Endothelial cell of umbilical vein (primary cell): ENCODE results near the gene ADAMTSL2.

Source experiments
- CTCF ChIP-seq, 2 donors: IDR thresholded peaks; 1 replicate in 1 of 2; 2 replicates in 1 of 2; pipeline ENCODE4 v1.5.1; 2011; ENCODE audit warnings: low read length in 2 of 2, mild to moderate bottlenecking in 2 of 2, moderate library complexity in 2 of 2, control low read depth in 1 of 2, inconsistent platforms in 1 of 2, low read depth in 1 of 2; ENCODE audit not compliant: insufficient read depth in 1 of 2; ENCODE audit errors: extremely low read depth in 1 of 2
- MYC ChIP-seq: IDR thresholded peaks from one replicate; pipeline ENCODE4 v1.6.1; 2011; ENCODE audit warnings: mild to moderate bottlenecking, low read depth, low read length
- POLR2A ChIP-seq: IDR thresholded peaks from 2 replicates; pipeline ENCODE4 v1.6.1; 2012; ENCODE audit warnings: low read depth, mild to moderate bottlenecking, control low read depth, low read length

- TF ChIP-seq CTCF (IDR thresholded peaks at IDR 0.05; ENCODE audit: extremely low read depth in 1 of 2, insufficient read depth in 1 of 2, low read depth in 1 of 2, low read length in 2 of 2) (no peak), POLR2A (no peak), MYC (no peak)
These were observed 78.9 kb downstream of the ADAMTSL2 start for GRCh38 chr9:133613432-133613831.
